OCI-LY7 (cell line): ENCODE results near the gene TARP.

ENCODE experiments used
- BruUV-seq: library from RNA; stranded (reverse); fragments of 400-500 nt; replicated peaks from 2 replicates; lab custom pipeline; 2021; lab: Mats Ljungman, UMichigan
- CTCF ChIA-PET: fragments of 300-600 bp; sonication (Branson Sonifier 250); formaldehyde crosslinking; loops from one replicate; lab custom pipeline; 2022; ENCODE audit warnings: antibody characterized with exemption; ENCODE audit not compliant: unreplicated experiment; lab: Charles Lee
- POLR2A ChIA-PET: fragments of 300-600 bp; sonication (Branson Sonifier 250); formaldehyde crosslinking; loops from one replicate; lab custom pipeline; 2022; ENCODE audit warnings: antibody characterized with exemption; lab: Charles Lee
- DNase-seq: peaks from one replicate; pipeline ENCODE4 v3.0.0-alpha.2; 2015; ENCODE audit warnings: low spot score
- H2AFZ ChIP-seq: fragments of 200-600 bp; sonication (generic), shearing (Covaris generic); 2 replicates; pipeline ENCODE4 v1.6.1; 2014; ENCODE audit warnings: mild to moderate bottlenecking, antibody characterized with exemption, low read length, moderate library complexity
- H3K27ac ChIP-seq: fragments of 200-600 bp; sonication (generic); 2 replicates; pipeline ENCODE4 v1.5.1; 2014; ENCODE audit warnings: mixed run types, low read depth, mild to moderate bottlenecking, moderate library complexity, low read length, inconsistent platforms; ENCODE audit not compliant: poor library complexity, severe bottlenecking
- H3K36me3 ChIP-seq: fragments of 200-600 bp; sonication (generic); 2 replicates; pipeline ENCODE4 v1.6.1; 2014; ENCODE audit warnings: mild to moderate bottlenecking, antibody characterized with exemption, low read length, moderate library complexity, mixed read lengths; ENCODE audit not compliant: insufficient read depth
- H3K4me1 ChIP-seq: fragments of 200-600 bp; sonication (generic); 2 replicates; pipeline ENCODE4 v1.5.1; 2014; ENCODE audit warnings: mild to moderate bottlenecking, low read length; ENCODE audit not compliant: insufficient read depth, poor library complexity, severe bottlenecking
- H3K4me2 ChIP-seq: fragments of 200-600 bp; sonication (generic); 2 replicates; pipeline ENCODE4 v1.6.1; 2014; ENCODE audit warnings: mild to moderate bottlenecking, low read length
- H3K4me3 ChIP-seq: fragments of 200-600 bp; sonication (generic); 2 replicates; pipeline ENCODE4 v1.5.1; 2014; ENCODE audit warnings: mild to moderate bottlenecking, low read depth, low read length; ENCODE audit not compliant: poor library complexity, severe bottlenecking
- H3K79me2 ChIP-seq: fragments of 200-600 bp; sonication (generic); 2 replicates; pipeline ENCODE4 v1.6.1; 2016; ENCODE audit warnings: low read depth, mild to moderate bottlenecking, low read length, moderate library complexity, mixed read lengths; ENCODE audit not compliant: insufficient read depth
- H3K9me2 ChIP-seq: fragments of 200-600 bp; sonication (generic); 2 replicates; pipeline ENCODE4 v1.6.1; 2016; ENCODE audit warnings: mild to moderate bottlenecking, low read length, mixed read lengths; ENCODE audit not compliant: insufficient read depth
- H3K9me3 ChIP-seq: fragments of 200-600 bp; sonication (generic); 2 replicates; pipeline ENCODE4 v1.6.1; 2014; ENCODE audit warnings: mild to moderate bottlenecking, mixed run types, low read length, mixed read lengths
- H4K20me1 ChIP-seq: fragments of 200-600 bp; sonication (generic); 2 replicates; pipeline ENCODE4 v1.6.1; 2014; ENCODE audit warnings: mild to moderate bottlenecking, antibody characterized with exemption, low read length, moderate library complexity, mixed read lengths; ENCODE audit not compliant: insufficient read depth
- CTCF ChIP-seq: fragments of 200-600 bp; sonication (generic); conservative IDR thresholded peaks from 2 replicates; pipeline ENCODE4 v1.5.1; 2014; ENCODE audit warnings: mild to moderate bottlenecking, antibody characterized with exemption, low read length, moderate library complexity, mixed read lengths
- EZH2phosphoT487 ChIP-seq: fragments of 200-600 bp; sonication (generic); IDR thresholded peaks from 2 replicates; pipeline ENCODE4 v1.6.1; 2018; ENCODE audit warnings: low read depth, borderline replicate concordance, mild to moderate bottlenecking, mixed run types, antibody characterized with exemption, low read length, moderate library complexity, mixed read lengths
- intact Hi-C: fragments of 100-400 bp; cut with micrococcal nuclease; formaldehyde crosslinking; loops from one replicate; pipeline ENCODE4 v1.10.0; 2022; ENCODE audit not compliant: unreplicated experiment

The TARP gene

GRCh38 chr7:38273286-38273995 is at the start of gene TARP:
Gene TARP, minus strand, starts transcription at chr7:38273636.
- ChIA-PET POLR2A (interaction anchor here (0.7 kb wide), 2 partner anchors 26 to 57 kb away, joined by 3 to 4 read pairs; no protein-coding TSS in a partner anchor), CTCF (interaction anchor here (1.1 kb wide), 1 partner anchor 96 kb away, joined by 3 read pairs; no protein-coding TSS in a partner anchor)
- no TSS peak for BruUV-seq
- no peak within 1 kb of the TSS for H3K4me3 ChIP-seq
- no peak within 1 kb of the TSS for H3K27ac ChIP-seq
- no peaks in the 10 kb centered on the region for H3K79me2 ChIP-seq
- no peak for DNase-seq
- H2AFZ ChIP-seq = no peak within 1 kb of the TSS
- H3K9me3 ChIP-seq = no peaks in the 10 kb centered on the region
- TF ChIP-seq CTCF (no peak), EZH2phosphoT487 (no peak)
- H3K4me1 ChIP-seq = no peaks in the 10 kb centered on the region
- intact Hi-C loops = no loop called here
- H3K9me2 ChIP-seq = no peaks in the 10 kb centered on the region
- H4K20me1 ChIP-seq = no peaks in the 10 kb centered on the region
- H3K4me2 ChIP-seq = no peak within 1 kb of the TSS
- H3K36me3 ChIP-seq = no peaks in the 10 kb centered on the region

GRCh38 chr7:38323156-38323555 is 49.7 kb upstream of the TARP start:
- H3K27ac ChIP-seq = no peak overlapping the region
- TF ChIP-seq CTCF = no peak
- TF ChIP-seq EZH2phosphoT487 = no peak
- no peaks in the 10 kb centered on the region for H3K36me3 ChIP-seq
- H3K4me3 ChIP-seq = no peak overlapping the region
- no peaks in the 10 kb centered on the region for H3K79me2 ChIP-seq
- intact Hi-C loops = no loop called here
- BruUV-seq = no TSS peak
- no peak for DNase-seq
- H3K4me1 ChIP-seq = peaks cover 26% of the 10 kb centered on the region
- H3K4me2 ChIP-seq = no peak overlapping the region
- no peaks in the 10 kb centered on the region for H4K20me1 ChIP-seq
- H3K9me2 ChIP-seq = no peaks in the 10 kb centered on the region
- H2AFZ ChIP-seq = no peak overlapping the region
- no peaks in the 10 kb centered on the region for H3K9me3 ChIP-seq
- ChIA-PET POLR2A (interaction anchor here (0.8 to 1.6 kb wide), 3 partner anchors 10 to 129 kb away, joined by 3 to 5 read pairs (median 3); no protein-coding TSS in a partner anchor), CTCF (interaction anchor here (2.4 kb wide), 1 partner anchor 12 kb away, joined by 10 read pairs; no protein-coding TSS in a partner anchor)

- no peak overlapping the region for H2AFZ ChIP-seq
- no TSS peak for BruUV-seq
- H3K4me2 ChIP-seq = no peak overlapping the region
- H4K20me1 ChIP-seq = no peaks in the 10 kb centered on the region
- ChIA-PET CTCF (no interaction called here), POLR2A (interaction anchor here (1.3 kb wide), 1 partner anchor 11 kb away, joined by 5 read pairs; no protein-coding TSS in a partner anchor)
- H3K9me2 ChIP-seq = no peaks in the 10 kb centered on the region
- no peaks in the 10 kb centered on the region for H3K79me2 ChIP-seq
- no peaks in the 10 kb centered on the region for H3K36me3 ChIP-seq
- H3K4me1 ChIP-seq = peaks cover 22% of the 10 kb centered on the region
- H3K27ac ChIP-seq = no peak overlapping the region
- TF ChIP-seq EZH2phosphoT487 (no peak), CTCF (no peak)
- intact Hi-C loops = no loop called here
- H3K4me3 ChIP-seq = no peak overlapping the region
- DNase-seq = no peak
- no peaks in the 10 kb centered on the region for H3K9me3 ChIP-seq
These were observed 49.0 kb upstream of the TARP start for GRCh38 chr7:38322461-38322860.
